Mesendoderm (in vitro differentiated cells): ENCODE measurements around the gene GCGR.
A peak's percentile ranks its signal among the peaks of the same experiment; 100 is the strongest.

Experiments used
- DNase-seq: peaks from one replicate; pipeline ENCODE4 v3.0.0; 2013
- H2AK5ac ChIP-seq: 2 replicates; pipeline ENCODE4 v1.6.1; 2013; ENCODE audit warnings: low read length, inconsistent platforms
- H2BK120ac ChIP-seq: 2 replicates; pipeline ENCODE4 v1.6.1; 2013; ENCODE audit warnings: low read depth, mild to moderate bottlenecking, low read length, moderate library complexity, mixed read lengths
- H2BK15ac ChIP-seq: replicated peaks from 2 replicates; pipeline ENCODE4 v1.6.1; 2013; ENCODE audit warnings: low read depth, mild to moderate bottlenecking, moderate library complexity
- H2BK5ac ChIP-seq: 2 replicates; pipeline ENCODE4 v1.6.1; 2013; ENCODE audit warnings: low read length, inconsistent platforms
- H3K18ac ChIP-seq: 2 replicates; pipeline ENCODE4 v1.6.1; 2013; ENCODE audit warnings: mild to moderate bottlenecking, low read length, mixed read lengths
- H3K23ac ChIP-seq: one replicate; pipeline ENCODE4 v1.6.1; 2013; ENCODE audit warnings: low read length
- H3K27ac ChIP-seq: 2 replicates; pipeline ENCODE4 v1.5.1; 2013; ENCODE audit warnings: low read depth, mild to moderate bottlenecking, inconsistent platforms, low read length, moderate library complexity
- H3K27me3 ChIP-seq: 2 replicates; pipeline ENCODE4 v1.6.1; 2013; ENCODE audit warnings: low read length, control low read depth, mild to moderate bottlenecking, inconsistent platforms; ENCODE audit not compliant: insufficient read depth, poor library complexity
- H3K36me3 ChIP-seq: 2 replicates; pipeline ENCODE4 v1.6.1; 2013; ENCODE audit warnings: low read length, inconsistent platforms; ENCODE audit not compliant: control insufficient read depth, insufficient read depth
- H3K4ac ChIP-seq: one replicate; pipeline ENCODE4 v1.6.1; 2013; ENCODE audit warnings: low read depth, mild to moderate bottlenecking, low read length, moderate library complexity
- H3K4me1 ChIP-seq: 2 replicates; pipeline ENCODE4 v1.6.1; 2013; ENCODE audit warnings: low read depth, low read length, inconsistent platforms; ENCODE audit not compliant: control insufficient read depth
- H3K4me2 ChIP-seq: 2 replicates; pipeline ENCODE4 v1.6.1; 2013; ENCODE audit warnings: low read length
- H3K4me3 ChIP-seq: 2 replicates; pipeline ENCODE4 v1.5.1; 2013; ENCODE audit warnings: mild to moderate bottlenecking, low read length
- H3K56ac ChIP-seq: one replicate; pipeline ENCODE4 v1.6.1; 2013; ENCODE audit warnings: low read length
- H3K79me1 ChIP-seq: 2 replicates; pipeline ENCODE4 v1.6.1; 2013; ENCODE audit warnings: low read length, inconsistent platforms
- H3K79me2 ChIP-seq: 2 replicates; pipeline ENCODE4 v1.6.1; 2013; ENCODE audit warnings: mild to moderate bottlenecking, low read length; ENCODE audit not compliant: control insufficient read depth, insufficient read depth
- H3K9ac ChIP-seq: 2 replicates; pipeline ENCODE4 v1.6.1; 2013; ENCODE audit warnings: low read length, inconsistent platforms
- H4K5ac ChIP-seq: one replicate; pipeline ENCODE4 v1.6.1; 2013; ENCODE audit warnings: low read length
- H4K8ac ChIP-seq: one replicate; pipeline ENCODE4 v1.6.1; 2013; ENCODE audit warnings: low read depth, mild to moderate bottlenecking, control low read depth, low read length, moderate library complexity
- WGBS: extraction: QIAGEN DNeasy Blood & Tissue Kit; methylation state at CpG from one replicate; pipeline ENCODE4 v1.1.7; 2013; ENCODE audit warnings: low lambda C conversion rate, missing lambda C conversion rate; ENCODE audit not compliant: insufficient coverage; ENCODE audit errors: extremely low coverage; 5-methylcytosine and 5-hydroxymethylcytosine counted together

Gene GCGR

GRCh38 chr17:81860756-81861568 lies 57.0 kb downstream of the GCGR start:
- no peak overlapping the region for H2BK120ac ChIP-seq
- peak overlapping the region; percentile 34 for H3K18ac ChIP-seq
- peaks cover 6% of the 10 kb centered on the region for H3K36me3 ChIP-seq
- H4K8ac ChIP-seq = no peak overlapping the region
- H3K4ac ChIP-seq = peak overlapping the region; percentile 90
- H2AK5ac ChIP-seq = peak overlapping the region; percentile 72
- peak; percentile 100 for DNase-seq
- peak overlapping the region; percentile 94 for H3K4me3 ChIP-seq
- peak overlapping the region; percentile 55 for H3K27ac ChIP-seq
- peaks cover 26% of the 10 kb centered on the region for H3K79me1 ChIP-seq
- peak overlapping the region; percentile 39 for H3K4me2 ChIP-seq
- peak overlapping the region; percentile 81 for H2BK5ac ChIP-seq
- no peaks in the 10 kb centered on the region for H3K27me3 ChIP-seq
- WGBS = no CpG with 5 or more reads among the region's 74 CpGs
- H4K5ac ChIP-seq = peak overlapping the region; percentile 71
- peak overlapping the region; percentile 100 for H3K56ac ChIP-seq
- no peak overlapping the region for H2BK15ac ChIP-seq
- peak overlapping the region; percentile 97 for H3K9ac ChIP-seq
- H3K23ac ChIP-seq = no peak overlapping the region
- peaks cover 2% of the 10 kb centered on the region for H3K4me1 ChIP-seq
- peaks cover 35% of the 10 kb centered on the region for H3K79me2 ChIP-seq

DNA sequence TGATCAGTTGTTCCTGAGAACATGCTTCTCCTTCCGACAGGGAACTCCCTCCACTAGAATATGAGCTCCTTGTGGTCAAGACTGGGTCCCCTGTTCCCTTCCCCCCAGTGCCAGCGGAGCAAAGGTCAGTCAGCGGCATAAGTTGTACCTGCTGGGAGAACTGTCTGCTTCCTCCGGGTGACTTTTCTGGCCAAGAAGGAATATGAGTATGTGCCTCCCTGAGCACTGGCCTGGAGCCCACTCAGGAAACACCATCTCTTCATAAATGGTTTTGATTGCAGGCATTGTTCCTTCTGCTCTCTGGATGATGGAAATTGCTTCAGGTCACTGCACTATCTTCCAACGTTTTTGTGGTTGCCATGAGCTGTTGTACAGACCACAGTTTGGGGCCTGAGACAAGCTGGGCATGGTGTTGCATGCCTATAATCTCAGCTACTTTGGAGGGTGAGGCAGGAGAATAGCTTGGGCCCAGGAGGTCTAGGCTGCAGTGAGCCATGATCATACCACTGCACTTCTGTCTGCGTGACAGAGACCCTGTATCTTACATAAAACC lies 59.2 kb downstream of the GCGR start:
- Histone ChIP-seq H3K27ac (no peak overlapping the region), H3K36me3 (peaks cover 2% of the 10 kb centered on the region), H3K4me2 (no peak overlapping the region), H2BK15ac (no peak overlapping the region), H3K23ac (no peak overlapping the region), H3K18ac (no peak overlapping the region), H4K8ac (no peak overlapping the region), H3K4me3 (no peak overlapping the region), H3K9ac (no peak overlapping the region), H3K79me1 (peaks cover 20% of the 10 kb centered on the region), H4K5ac (no peak overlapping the region), H3K4ac (no peak overlapping the region), H2BK120ac (no peak overlapping the region), H3K4me1 (peaks cover 2% of the 10 kb centered on the region), H3K56ac (no peak overlapping the region), H2BK5ac (no peak overlapping the region), H3K79me2 (peaks cover 27% of the 10 kb centered on the region), H2AK5ac (no peak overlapping the region), H3K27me3 (no peaks in the 10 kb centered on the region)
- no CpG with 5 or more reads among the region's 6 CpGs for WGBS
- DNase-seq = no peak
